HG03571 (cell line): ENCODE data around the gene PIK3CD.
A peak's percentile ranks its signal among the peaks of the same experiment; 100 is the strongest.
"Not testable (repeated sequence)": the region's sequence is repeated elsewhere in the genome, so short reads cannot be mapped to it uniquely, and the experiment has no call there.

Experiments
- ATAC-seq: cut with Tn5 transposase; IDR thresholded peaks from one replicate; pipeline ENCODE4 v1.9.1; 2021; ENCODE audit not compliant: unreplicated experiment

The PIK3CD gene

GRCh38 chr1:9688599-9688998 is 37.1 kb downstream of the PIK3CD start:
- ATAC-seq = no peak

- peak; percentile 41 for ATAC-seq
These were observed 37.6 kb downstream of the PIK3CD start for GRCh38 chr1:9689011-9689706.

GRCh38 chr1:9689971-9690381 is 38.4 kb downstream of the PIK3CD start:
- ATAC-seq = no peak

- ATAC-seq = no peak
These were observed 39.0 kb downstream of the PIK3CD start for GRCh38 chr1:9690440-9691107.

- no peak for ATAC-seq
These were observed 39.5 kb downstream of the PIK3CD start for GRCh38 chr1:9691108-9691445.

- ATAC-seq = no peak
These were observed 40.2 kb downstream of the PIK3CD start for GRCh38 chr1:9691691-9692090.

GRCh38 chr1:9696793-9697192 is 45.3 kb downstream of the PIK3CD start:
- ATAC-seq = no peak

- ATAC-seq = no peak
These were observed 47.8 kb downstream of the PIK3CD start for GRCh38 chr1:9699361-9699760.

GRCh38 chr1:9700340-9700739 is 48.8 kb downstream of the PIK3CD start:
- no peak for ATAC-seq

- ATAC-seq = no peak
These were observed 50.1 kb downstream of the PIK3CD start for GRCh38 chr1:9701665-9702064.

GRCh38 chr1:9703165-9703509 is 51.6 kb downstream of the PIK3CD start:
- no peak for ATAC-seq

- ATAC-seq = no peak
These were observed 52.1 kb downstream of the PIK3CD start for GRCh38 chr1:9703681-9704080.

GRCh38 chr1:9705337-9706093 is 54.0 kb downstream of the PIK3CD start:
- no peak for ATAC-seq

GRCh38 chr1:9706178-9706577 is 54.6 kb downstream of the PIK3CD start:
- ATAC-seq = no peak

GRCh38 chr1:9710037-9710436 is 58.5 kb downstream of the PIK3CD start:
- ATAC-seq = no peak

GRCh38 chr1:9711466-9712020 is 60.0 kb downstream of the PIK3CD start:
- no peak for ATAC-seq

GRCh38 chr1:9712767-9713166 is 61.2 kb downstream of the PIK3CD start:
- ATAC-seq = not testable (repeated sequence)

GRCh38 chr1:9714257-9714718 is 62.8 kb downstream of the PIK3CD start:
- ATAC-seq = no peak

- ATAC-seq = no peak
These were observed 64.2 kb downstream of the PIK3CD start for GRCh38 chr1:9715536-9716226.

GRCh38 chr1:9716404-9717192 is 65.1 kb downstream of the PIK3CD start:
- ATAC-seq = no peak
